ENCODE measurements around the gene POLR3A. TPM values are rescaled to one million over a fixed set of nuclear protein-coding genes. Genes with fewer than 3 reads are reported as not detected.
"Not testable (repeated sequence)": the region's sequence is repeated elsewhere in the genome, so short reads cannot be mapped to it uniquely, and the experiment has no call there.

Gene POLR3A
- total RNA-seq = 5.6 TPM

DNA sequence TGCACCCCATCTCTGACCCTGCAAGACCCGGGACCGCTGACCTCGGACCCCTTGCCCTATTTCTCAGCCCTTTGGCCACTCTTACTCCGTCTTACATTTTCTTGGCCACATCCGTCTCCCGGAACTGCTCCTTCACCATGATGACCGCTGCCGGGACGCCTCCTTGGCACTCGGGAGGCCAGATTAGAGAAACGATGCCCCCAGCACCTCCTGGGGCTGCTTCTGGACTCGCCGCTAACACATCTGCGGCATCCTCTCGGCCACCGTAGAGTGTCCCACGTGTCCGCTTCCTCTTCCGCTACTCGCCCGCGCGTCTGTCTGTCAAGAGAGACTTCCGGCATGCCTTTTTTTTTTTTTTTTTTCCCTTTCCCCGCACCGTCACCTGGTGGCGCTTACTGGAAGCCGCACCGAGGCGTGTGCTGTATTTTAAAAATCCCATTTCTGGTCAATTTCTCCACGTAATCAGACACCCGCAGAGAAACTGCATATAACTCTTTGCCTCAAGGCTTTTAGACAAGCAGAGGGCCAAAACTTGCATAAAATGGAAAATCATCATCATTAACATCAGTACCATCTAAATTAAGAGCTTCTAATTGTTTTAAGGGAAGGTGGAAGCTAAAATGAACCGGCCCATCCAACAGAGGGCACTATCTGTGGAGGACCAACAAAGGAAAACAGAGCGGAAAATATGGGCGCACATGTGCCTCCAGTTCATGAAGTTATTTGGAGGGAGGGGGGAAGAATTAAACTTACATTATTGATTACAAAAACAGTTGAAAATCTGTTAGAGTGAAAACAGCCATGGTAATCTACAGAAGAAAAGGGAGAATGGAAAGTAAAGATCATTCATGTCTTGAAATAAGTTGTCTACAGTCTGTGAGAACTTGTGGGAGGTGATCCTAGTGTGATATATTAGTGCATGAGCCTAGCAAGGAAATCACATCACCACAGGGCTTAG, at the start of gene POLR3A:
Gene POLR3A, minus strand, starts transcription at position 247 of the 958 bp plus-strand sequence. Its CDS starts 108 bp downstream, at position 139.
- ATAC-seq = peak; percentile 77
- DNase-seq (ENCODE audit: low spot score) = peak; percentile 95

DNA sequence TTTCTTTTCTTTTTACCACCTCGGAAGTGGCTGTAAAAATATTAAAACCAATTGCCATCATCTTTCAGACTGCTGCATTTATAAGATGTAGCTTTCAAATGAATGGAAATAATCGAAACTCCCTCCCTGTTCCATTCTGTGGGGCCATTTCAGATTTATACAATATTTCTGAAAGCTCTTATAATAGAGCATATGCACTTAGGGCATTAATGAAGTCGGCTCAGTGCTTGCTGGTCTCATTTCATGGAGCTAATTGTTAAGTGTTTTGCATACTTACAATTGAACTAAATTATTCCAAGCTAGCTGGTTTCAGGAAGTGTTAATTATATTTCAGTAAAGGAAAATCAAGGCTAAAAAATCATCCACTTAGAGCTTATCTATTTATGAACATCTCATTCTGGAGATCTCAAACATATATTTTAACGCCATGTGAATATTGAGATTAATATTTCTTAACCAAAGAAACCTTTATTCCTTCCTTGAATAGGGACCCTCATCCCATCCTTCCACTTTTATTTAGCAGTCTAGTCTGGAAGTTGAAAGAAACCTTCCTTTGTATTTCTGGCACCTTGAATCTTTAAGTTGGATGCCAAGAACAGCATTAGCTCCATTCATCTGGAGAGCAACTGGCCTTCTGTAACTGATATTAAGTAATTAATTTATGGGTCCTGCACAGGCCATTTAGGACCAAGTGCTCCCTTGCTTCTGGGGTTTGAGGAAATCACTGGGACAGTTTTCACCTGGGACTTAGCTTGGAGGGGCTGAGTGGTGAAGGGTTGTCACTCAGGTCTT, 49.4 kb upstream of the POLR3A start:
- ATAC-seq (no peak), DNase-seq (ENCODE audit: low spot score) (no peak)

DNA sequence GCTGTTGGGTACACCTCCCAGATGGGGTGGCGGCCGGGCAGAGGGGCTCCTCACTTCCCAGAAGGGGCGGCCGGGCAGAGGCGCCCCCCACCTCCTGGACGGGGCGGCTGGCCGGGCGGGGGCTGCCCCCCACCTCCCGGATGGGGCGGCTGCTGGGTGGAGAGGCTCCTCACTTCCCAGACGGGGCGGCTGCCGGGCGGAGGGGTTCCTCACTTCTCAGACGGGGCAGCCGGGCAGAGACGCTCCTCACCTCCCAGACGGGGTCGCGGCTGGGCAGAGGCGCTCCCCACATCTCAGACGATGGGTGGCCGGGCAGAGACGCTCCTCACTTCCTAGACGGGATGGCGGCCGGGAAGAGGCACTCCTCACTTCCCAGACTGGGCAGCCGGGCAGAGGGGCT, 46.5 kb upstream of the POLR3A start:
- ATAC-seq; DNase-seq (ENCODE audit: low spot score): not testable (repeated sequence)

DNA sequence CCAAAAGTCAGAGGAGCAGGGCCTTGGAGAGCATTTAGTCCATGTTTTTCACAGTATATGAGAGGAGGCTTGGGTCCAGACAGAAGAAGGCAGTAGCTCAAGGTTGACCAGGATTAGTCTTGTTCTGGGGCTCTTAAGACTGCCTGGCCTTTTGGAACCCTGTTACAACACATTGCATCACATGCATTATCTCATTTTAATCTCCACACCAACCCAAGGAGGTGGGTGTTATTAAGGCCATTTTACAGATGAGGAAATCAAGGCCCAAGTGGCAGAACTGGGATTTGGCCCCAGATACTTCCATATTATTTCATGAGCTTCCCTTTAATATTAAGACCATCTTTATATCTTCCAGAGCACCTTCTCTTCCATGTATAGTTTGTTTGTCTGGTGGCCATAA, 43.2 kb upstream of the POLR3A start:
- ATAC-seq (no peak), DNase-seq (ENCODE audit: low spot score) (no peak)

DNA sequence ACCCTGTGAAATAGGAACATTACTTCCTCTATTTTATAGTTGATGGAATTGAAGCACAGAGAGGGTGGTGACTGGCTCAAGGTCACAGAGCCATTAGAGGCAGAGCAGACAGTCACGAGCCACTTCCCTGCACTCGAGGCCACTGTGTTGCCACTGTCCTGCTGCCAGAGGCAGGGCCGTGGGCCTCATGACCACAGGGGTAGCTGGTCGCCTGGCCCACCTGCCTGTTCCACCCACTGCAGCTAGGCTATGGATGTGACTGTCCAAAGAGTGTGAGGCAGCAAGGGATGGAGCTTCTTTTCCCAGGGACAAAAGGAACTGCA, 42.5 kb upstream of the POLR3A start:
- ATAC-seq (no peak), DNase-seq (ENCODE audit: low spot score) (no peak)

DNA sequence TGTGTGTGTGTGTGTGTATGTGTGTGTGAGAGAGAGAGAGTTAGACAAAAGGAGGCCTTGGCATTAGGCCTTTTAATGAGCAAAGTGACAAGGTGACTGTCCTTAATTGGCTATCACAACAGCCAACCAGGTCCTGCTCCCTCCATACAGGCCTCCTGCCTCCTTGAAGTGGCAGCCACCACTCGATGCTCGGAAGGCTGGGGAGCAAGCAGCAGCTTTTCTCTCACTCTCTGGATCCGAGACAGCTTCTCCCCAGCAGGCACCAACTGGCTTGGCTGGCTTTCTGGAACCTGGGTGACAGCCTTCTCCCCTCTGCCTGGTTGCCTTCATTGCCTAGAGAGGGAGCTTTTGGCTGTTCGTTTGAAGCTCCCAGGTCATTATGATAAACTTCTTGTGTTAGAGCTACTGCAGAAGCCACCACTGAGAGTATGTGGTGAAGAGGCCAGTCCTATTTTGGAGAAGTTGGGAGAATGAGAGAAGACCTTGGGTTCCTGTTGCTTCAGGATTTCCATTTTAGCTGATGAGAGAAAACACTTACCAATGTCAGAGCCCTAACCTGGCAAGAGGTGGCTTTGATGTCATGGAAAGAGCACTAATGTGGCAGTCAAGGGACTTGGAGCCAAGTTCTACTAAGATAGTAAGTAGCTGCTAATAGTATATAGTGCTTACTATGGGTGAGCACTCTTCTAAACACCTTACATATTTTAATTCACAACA, 42.0 kb upstream of the POLR3A start:
- DNase-seq (ENCODE audit: low spot score) (no peak), ATAC-seq (no peak)

DNA sequence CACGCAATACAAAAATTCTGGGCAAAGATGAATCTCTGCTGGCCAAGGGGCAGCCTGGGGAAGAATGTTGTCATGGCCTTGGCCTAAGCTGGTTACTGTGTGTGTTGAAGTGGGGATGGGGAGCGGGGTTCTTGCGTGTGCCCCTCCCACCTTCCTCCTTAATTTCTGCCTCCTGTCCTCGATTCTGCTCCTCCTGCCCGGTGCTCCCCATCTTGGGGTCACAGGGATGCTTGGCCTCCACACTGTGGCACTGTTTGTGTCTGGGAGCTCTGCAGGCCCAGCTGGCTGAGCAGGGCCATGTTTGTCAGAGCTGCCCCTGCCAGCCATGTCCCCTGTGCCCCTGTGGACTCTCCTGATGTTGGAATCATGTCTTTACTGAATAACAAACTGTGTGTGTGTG, 41.4 kb upstream of the POLR3A start:
- DNase-seq (ENCODE audit: low spot score) (no peak), ATAC-seq (no peak)

DNA sequence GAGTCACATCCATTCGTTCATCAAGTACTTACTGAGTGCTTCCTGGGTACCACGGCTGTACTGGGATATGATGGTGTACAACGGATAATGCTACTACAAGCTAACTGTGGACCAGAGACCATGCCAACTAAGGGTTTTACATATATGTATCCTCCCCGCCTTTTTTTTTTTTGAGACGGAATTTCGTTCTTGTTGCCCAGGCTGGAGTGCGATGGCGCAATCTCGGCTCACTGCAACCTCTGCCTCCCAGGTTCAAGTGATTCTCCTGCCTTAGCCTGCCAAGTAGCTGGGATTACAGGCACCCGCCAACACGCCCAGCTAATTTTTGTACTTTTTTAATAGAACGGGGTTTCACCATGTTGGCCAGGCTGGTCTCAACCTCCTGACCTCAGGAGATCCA, 40.7 kb upstream of the POLR3A start:
- DNase-seq (ENCODE audit: low spot score); ATAC-seq: not testable (repeated sequence)

DNA sequence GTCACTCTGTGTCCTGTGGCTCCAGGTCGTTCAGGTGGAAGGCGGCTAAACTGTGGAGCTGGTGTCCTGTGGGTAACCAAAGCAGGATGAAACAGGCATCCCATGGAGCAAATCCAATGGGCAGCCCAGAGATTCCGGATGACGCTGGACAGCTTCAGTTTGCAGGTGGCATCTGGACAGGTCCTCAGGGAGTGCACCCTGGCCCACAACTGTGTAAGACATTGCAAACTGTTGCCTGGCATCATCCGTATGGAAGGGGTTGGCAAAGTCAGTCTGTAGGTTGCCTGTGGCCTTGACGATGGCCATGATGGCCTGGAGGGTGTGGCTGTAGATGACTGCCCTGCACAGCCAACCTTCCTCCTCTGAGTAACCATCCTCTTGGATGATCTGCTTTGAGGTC, 39.8 kb upstream of the POLR3A start:
- no peak for DNase-seq (ENCODE audit: low spot score)

DNA sequence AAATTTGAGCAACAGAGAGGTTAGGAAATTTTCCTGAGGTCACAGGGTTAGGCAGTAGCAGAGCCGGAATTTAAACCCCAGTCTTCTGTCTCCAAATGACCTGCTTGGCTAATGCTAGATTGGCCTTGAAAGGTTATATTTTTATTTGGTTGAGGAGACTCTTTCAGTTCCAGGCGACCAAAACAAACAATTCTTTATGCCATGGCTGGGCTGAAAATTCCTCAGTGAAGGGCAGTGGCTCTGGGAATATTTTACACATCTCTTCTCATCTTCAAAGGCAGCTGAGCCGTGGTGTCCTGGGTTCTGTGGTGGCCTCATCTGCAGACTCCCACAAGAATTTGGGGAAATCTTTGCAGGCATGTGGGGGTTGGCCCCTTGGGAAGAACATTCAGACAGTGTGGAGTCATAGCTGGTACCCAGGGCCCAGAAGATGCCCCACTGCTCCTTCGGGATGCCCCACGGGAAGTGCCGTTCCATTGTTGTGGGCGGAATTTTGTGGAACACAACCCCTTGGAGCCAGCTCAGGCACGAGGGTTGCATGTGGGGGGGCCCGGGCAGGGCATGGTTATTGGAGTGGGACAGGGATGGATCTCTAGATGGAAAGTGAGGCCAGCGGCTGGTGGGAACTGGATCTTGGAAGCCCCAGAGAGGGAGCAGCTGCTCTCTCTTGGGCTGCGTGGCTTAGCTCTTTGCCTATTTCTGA, 37.6 kb upstream of the POLR3A start:
- ATAC-seq (no peak), DNase-seq (ENCODE audit: low spot score) (no peak)

More for the DNA sequence above, 39.8 kb upstream of the POLR3A start:
- no peak for ATAC-seq

DNA sequence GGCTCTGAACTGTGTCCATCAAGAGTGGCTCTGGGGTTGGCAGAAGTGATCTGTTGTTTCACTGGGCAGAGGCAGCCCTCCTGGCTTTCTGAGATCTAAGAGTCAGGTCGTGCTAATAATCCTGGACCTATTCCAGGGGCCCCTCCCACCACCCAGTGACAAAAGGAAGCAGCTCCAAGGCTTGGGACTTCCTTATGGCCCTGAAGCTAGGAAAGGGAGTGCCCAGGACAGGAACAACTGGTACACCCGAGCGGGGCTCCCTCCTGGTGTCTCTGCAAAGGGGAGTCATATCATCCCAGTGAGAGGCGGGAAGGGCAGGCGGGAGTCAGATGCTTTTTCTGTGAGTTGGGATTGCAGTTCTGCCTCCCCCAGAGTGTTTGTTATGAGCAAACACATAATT, 36.7 kb upstream of the POLR3A start:
- DNase-seq (ENCODE audit: low spot score) = no peak
- ATAC-seq = no peak

DNA sequence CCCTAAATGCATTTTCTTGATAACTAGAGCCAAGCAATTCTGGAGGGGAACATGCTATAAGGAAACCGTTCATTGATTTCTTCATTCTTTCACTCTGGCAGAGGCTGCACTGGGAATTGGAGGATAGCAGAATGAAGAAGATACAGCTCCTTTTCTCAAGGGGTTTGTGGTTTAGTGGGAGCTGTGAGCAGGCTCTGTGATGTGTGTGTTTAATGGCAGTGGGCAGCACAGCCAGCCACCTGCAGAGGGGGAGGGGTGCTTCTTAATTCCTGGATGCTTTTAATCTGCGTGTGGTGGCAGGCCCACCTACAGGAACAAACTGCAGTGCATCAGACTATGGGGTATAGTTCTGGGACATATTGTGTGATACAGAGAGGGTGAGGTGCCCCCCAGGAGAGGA, 36.3 kb upstream of the POLR3A start:
- DNase-seq (ENCODE audit: low spot score) (no peak), ATAC-seq (no peak)

DNA sequence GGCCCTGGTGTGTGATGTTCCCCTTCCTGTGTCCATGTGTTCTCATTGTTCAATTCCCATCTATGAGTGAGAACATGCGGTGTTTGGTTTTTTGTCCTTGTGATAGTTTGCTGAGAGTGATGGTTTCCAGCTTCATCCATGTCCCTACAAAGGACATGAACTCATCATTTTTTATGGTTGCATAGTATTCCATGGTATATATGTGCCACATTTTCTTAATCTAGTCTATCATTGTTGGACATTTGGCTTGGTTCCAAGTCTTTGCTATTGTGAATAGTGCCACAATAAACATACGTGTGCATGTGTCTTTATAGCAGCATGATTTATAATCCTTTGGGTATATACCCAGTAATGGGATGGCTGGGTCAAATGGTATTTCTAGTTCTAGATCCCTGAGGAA, 35.6 kb upstream of the POLR3A start:
- not testable (repeated sequence) for DNase-seq (ENCODE audit: low spot score); ATAC-seq

DNA sequence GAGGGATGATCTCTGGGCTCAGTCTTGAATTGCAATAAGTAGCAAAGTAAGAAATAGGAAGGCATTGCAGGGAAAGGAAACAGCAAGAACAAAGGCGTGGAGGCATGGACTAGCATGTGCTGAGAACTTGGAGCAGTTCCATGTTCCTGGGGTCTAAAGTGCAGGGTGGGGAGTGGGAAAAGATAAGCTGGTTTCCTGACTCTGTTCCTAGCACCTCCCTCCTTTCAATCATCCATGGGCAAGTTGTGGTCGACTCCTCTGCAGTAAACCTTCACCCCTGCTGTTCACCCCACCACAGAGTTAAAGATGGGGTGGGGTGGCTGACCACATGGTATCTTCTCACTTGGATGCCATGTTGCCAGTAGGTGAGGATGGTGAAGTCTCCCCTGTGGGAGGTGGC, 33.9 kb upstream of the POLR3A start:
- no peak for ATAC-seq

DNA sequence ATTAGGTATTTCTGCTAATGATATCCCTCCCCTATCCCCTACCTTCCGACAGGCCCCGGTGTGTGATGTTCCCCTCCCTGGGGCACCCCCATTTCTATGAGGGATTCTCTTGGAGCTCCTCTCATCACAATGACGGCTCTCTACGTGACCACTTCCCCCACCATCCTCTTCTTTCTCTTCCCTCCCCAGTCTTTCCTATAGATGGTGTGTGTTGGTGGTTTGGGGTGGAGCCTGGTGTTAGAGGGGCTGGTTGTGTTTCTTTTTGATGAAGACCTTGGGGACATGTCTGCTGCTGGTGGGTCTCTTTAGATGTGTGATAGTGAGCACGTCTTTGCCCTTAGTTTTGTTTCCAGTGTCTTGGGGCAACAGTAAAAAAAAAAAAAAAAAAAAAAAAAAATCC, 33.0 kb upstream of the POLR3A start:
- ATAC-seq (no peak), DNase-seq (ENCODE audit: low spot score) (no peak)

More for the DNA sequence above, 33.9 kb upstream of the POLR3A start:
- DNase-seq (ENCODE audit: low spot score) = no peak

DNA sequence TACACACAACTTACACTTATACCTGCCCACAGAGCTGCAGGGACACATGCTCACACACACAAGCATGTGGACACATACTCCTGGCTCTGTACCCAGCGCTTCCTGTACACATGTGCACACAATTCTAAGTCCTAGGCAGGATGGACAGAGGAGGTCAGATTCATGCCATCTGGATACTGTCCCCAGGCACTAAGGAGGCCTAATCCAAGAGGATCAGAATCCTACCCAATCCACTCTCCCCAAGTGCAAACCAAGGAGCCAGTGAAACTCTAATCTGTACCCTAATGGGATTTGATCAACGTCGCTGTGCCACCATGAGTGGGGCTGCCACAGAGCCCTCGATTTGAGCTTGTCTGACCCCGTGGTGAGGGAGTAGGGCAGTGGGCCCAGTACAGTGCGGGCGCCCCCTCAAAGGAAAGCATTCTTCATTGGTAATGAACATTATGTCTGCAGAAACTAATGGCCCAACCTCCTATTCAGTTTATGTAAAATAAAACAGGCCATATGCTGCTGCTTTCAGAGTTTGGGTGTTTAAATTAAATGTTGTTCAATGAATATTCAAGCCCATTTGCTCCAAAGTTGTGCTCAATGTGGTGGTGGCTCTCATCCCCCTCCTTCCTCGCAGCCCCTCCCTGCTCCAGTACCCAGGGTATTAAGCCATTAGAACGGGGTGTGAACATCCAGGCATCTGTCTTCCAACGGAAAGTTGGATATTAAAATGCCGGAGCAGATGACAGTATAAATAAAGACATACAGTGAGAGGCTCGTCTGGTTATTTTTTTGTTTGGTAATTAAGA, 30.8 kb upstream of the POLR3A start:
- no peak for ATAC-seq
- DNase-seq (ENCODE audit: low spot score) = no peak

DNA sequence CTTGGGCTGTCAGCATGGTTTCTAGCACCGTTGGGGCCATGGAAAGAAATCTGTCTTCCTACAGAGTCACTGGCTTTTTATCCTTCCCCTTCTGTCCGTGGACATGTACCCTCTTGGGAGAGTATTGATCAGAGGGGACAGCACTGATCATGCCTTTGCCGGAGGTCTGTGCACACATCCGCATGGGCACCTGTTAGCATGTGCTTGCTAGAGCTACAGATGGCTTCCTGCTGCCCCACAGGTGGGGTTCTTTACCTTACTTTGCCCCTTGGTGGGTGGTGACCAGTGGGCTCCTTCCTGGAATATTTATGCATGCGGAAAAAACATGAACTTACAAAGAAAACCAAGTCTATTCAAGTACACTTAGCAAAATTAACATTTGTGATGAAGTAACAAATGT, 29.2 kb upstream of the POLR3A start:
- DNase-seq (ENCODE audit: low spot score) = no peak
- ATAC-seq = no peak

DNA sequence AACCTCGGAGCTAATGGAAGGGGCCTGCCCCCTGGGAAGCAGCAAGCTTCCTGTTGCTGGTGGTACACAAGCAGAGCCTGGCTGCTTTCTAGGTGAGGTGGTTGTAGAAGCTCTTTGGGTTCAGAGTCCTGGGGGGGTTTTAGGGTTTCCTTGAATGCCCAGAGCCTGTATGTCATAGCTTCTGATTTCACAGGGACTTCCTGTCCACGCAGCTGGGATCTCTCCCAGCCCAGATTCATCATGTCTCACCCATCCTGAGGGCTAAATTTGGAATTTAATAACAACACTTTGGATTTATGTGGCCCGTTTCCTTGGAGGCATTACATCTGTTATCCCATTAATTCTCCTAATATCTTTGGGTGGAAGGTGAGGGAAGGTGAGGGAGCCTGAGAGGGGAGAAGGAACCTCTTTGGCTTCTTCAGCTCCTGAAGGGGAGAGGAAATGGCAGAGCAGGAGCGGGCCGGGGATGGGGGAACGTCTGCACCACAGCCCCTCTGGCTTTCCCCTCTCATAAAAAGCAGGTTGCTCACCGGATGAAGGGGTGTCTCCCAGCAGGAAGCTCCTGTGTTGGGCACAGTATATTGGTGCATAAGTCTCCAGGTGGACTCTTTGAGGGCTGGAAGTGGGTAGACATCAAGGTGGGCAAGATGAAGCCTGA, 24.0 kb upstream of the POLR3A start:
- ATAC-seq (no peak), DNase-seq (ENCODE audit: low spot score) (no peak)

DNA sequence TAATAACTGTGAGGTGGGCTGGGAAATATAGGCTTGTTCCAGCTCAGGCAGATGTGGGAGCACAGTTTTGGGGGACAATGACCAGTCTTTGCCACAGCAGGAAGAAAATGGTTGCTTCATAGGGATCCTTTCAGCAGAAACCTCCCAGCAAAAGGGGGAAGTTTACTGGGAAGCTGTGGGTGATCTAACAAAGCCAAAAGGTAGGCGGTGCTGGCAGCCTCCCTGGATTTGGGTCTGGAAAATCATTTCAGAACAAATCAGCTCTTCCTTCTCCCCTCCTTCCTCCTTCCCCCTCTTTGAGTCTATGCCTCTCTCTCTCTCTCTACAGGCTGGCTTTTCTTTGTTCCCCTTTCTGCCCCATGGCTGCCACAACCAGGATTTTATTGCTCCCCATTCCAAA, 20.5 kb upstream of the POLR3A start:
- no peak for DNase-seq (ENCODE audit: low spot score)
- ATAC-seq = no peak
